Erythroblast (primary cell): ENCODE measurements around the gene ANK3.

Experiments
- GATA1 ChIP-seq: IDR thresholded peaks from 2 replicates; pipeline ENCODE4 v1.6.1; 2011; ENCODE audit warnings: low read depth, mild to moderate bottlenecking, control low read depth, low read length, moderate library complexity
- POLR2A ChIP-seq: IDR thresholded peaks from 2 replicates; pipeline ENCODE4 v1.6.1; 2011; ENCODE audit warnings: mild to moderate bottlenecking, low read length

DNA sequence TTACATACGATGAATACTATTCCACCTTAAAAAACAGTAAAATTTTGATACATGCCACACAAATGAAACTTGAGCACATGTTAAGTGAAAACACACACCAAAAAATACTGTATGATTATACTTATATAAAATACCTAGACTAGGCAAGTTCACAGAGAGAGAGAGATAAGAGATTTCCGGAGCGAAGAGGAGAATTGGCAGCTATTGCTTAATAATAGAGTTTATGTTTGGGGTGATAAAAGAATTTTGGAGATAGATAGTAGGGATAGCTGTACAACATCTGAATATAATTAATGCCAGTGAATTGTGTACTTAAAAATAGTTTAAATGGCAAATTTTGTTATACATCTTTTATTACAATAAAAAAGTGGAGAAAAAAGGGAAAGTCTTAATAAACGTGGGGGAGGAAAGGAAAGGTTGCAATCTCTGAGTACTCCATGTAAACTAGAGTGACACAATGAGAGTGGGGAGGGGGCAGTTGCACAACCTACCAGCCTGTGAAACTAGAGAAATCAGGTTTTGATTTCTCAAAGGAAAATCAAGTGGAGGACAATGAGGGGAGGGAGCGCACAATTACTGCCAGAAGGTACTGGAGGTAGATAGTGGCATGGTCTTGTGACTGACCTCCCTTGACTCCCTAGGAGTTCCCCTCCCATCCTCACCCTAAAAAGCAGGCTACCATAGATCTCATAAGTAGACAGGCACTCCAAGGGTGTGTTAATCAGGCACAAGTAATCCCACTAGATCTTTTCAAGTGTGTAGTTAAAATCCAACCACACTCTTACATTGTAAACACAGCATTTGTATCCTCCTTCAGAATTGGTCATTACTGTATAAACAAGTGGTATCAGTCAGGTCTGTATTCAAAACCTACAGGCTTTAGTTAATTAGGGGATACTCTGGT, 31.6 kb upstream of the ANK3 start:
- no peak for TF ChIP-seq POLR2A
- no peak for TF ChIP-seq GATA1
